GM23248 (cell line): ENCODE data around the gene MT1G. TPM values are rescaled to one million over a fixed set of nuclear protein-coding genes. Genes with fewer than 3 reads are reported as not detected.

Experiments used
- DNase-seq: peaks from one replicate; pipeline ENCODE4 v3.0.0-alpha.2; 2015
- H2AFZ ChIP-seq: fragments of 200-600 bp; sonication (generic); 2 replicates; pipeline ENCODE4 v1.6.1; 2016; ENCODE audit warnings: antibody characterized with exemption
- H3F3A ChIP-seq: fragments of 200-600 bp; sonication (generic); 2 replicates; pipeline ENCODE4 v1.6.1; 2016; ENCODE audit warnings: mild to moderate bottlenecking, antibody characterized with exemption, mixed run types; ENCODE audit not compliant: insufficient read depth
- H3K27ac ChIP-seq: fragments of 200-600 bp; sonication (generic); 2 replicates; pipeline ENCODE4 v1.5.1; 2016; ENCODE audit warnings: mild to moderate bottlenecking
- H3K27me3 ChIP-seq: fragments of 200-600 bp; sonication (generic); replicated peaks from 2 replicates; pipeline ENCODE4 v1.6.1; 2016; ENCODE audit warnings: mild to moderate bottlenecking; ENCODE audit not compliant: insufficient read depth
- H3K36me3 ChIP-seq: fragments of 200-600 bp; sonication (generic); 2 replicates; pipeline ENCODE4 v1.6.1; 2016; ENCODE audit warnings: low read depth, mild to moderate bottlenecking
- H3K4me1 ChIP-seq: fragments of 200-600 bp; sonication (generic); 2 replicates; pipeline ENCODE4 v1.6.1; 2016; ENCODE audit warnings: mild to moderate bottlenecking; ENCODE audit not compliant: insufficient read depth
- H3K4me2 ChIP-seq: fragments of 200-600 bp; sonication (generic); one replicate; pipeline ENCODE4 v1.6.1; 2016; ENCODE audit warnings: mild to moderate bottlenecking; ENCODE audit not compliant: unreplicated experiment
- H3K4me3 ChIP-seq: fragments of 200-600 bp; sonication (generic); 2 replicates; pipeline ENCODE4 v1.5.1; 2016; ENCODE audit warnings: mild to moderate bottlenecking
- H3K79me2 ChIP-seq: fragments of 200-600 bp; sonication (generic); 2 replicates; pipeline ENCODE4 v1.6.1; 2016; ENCODE audit warnings: mild to moderate bottlenecking; ENCODE audit not compliant: insufficient read depth
- H3K9ac ChIP-seq: fragments of 200-600 bp; sonication (generic); 2 replicates; pipeline ENCODE4 v1.6.1; 2016; ENCODE audit warnings: mild to moderate bottlenecking
- H3K9me2 ChIP-seq: fragments of 200-600 bp; sonication (generic); 2 replicates; pipeline ENCODE4 v1.6.1; 2016; ENCODE audit warnings: mixed run types, mild to moderate bottlenecking, moderate library complexity; ENCODE audit not compliant: insufficient read depth
- H3K9me3 ChIP-seq: fragments of 200-600 bp; sonication (generic); one replicate; pipeline ENCODE4 v1.6.1; 2017; ENCODE audit warnings: low read depth
- H4K20me1 ChIP-seq: fragments of 200-600 bp; sonication (generic); 2 replicates; pipeline ENCODE4 v1.6.0; 2016; ENCODE audit not compliant: insufficient read depth
- EZH2 ChIP-seq: fragments of 200-600 bp; sonication (generic); IDR thresholded peaks from 2 replicates; pipeline ENCODE4 v1.6.1; 2018; ENCODE audit warnings: antibody characterized with exemption, mild to moderate bottlenecking; ENCODE audit not compliant: insufficient read depth, poor library complexity, severe bottlenecking
- EZH2phosphoT487 ChIP-seq: fragments of 200-600 bp; sonication (generic); IDR thresholded peaks from 2 replicates; pipeline ENCODE4 v1.6.1; 2018; ENCODE audit warnings: antibody characterized with exemption, moderate library complexity, mild to moderate bottlenecking, low read depth; ENCODE audit not compliant: insufficient read depth
- whole genome bisulfite sequencing, 2 experiments: methylation state at CpG; one replicate each; pipeline ENCODE4 v1.1.6; 2015 to 2017; ENCODE audit warnings: low lambda C conversion rate in 2 of 2, low coverage in 1 of 2; ENCODE audit errors: missing lambda C conversion rate in 2 of 2; 5-methylcytosine and 5-hydroxymethylcytosine counted together
- in situ Hi-C: fragments of 300-500 bp; cut with MboI; formaldehyde crosslinking; loops from 2 replicates; pipeline ENCODE4 v1.15.0; 2020
- polyA plus RNA-seq: library from polyadenylated mRNA; unstranded; fragments of >200 nt; fragmentation: Nextera tagmentation; extraction: Ambion mirVana; gene quantifications from 2 replicates; pipeline ENCODE4 v1.2.1, GENCODE V29; 2016
- total RNA-seq: library from RNA; depleted of rRNA; stranded (reverse); fragments of >200 nt; shearing (Covaris generic); gene quantifications from 2 replicates; pipeline ENCODE4 v1.2.3, GENCODE V29; 2014

MT1G gene
- total and polyA plus RNA-seq, 2 experiments from 2014 or later = 4.4 TPM; not detected in 1

GRCh38 chr16:56637814-56638750, 29.8 kb downstream of the MT1G start, which contains the start of gene MT1A:
MT1A (plus strand) TSS chr16:56638666; CDS start chr16:56638739, 73 bp downstream.
- in situ Hi-C loops = no loop called here
- Histone ChIP-seq H3K4me1 (no peaks in the 10 kb centered on the region), H2AFZ (peak within 1 kb of the TSS; percentile 97), H3K9me3 (no peaks in the 10 kb centered on the region), H3K4me2 (peak within 1 kb of the TSS; percentile 95), H3K36me3 (no peaks in the 10 kb centered on the region), H3K4me3 (peak within 1 kb of the TSS; percentile 83), H3K27ac (no peak within 1 kb of the TSS), H3K9me2 (no peaks in the 10 kb centered on the region), H3K79me2 (no peaks in the 10 kb centered on the region), H4K20me1 (no peaks in the 10 kb centered on the region), H3F3A (no peaks in the 10 kb centered on the region), H3K27me3 (no peaks in the 10 kb centered on the region), H3K9ac (peak within 1 kb of the TSS; percentile 63)
- DNase-seq = peak; percentile 74
- WGBS, 2 experiments = 14 to 15% methylated on average over 57 to 63 of the region's 68 CpGs
- TF ChIP-seq EZH2phosphoT487 = no peak
- no peak for TF ChIP-seq EZH2

GRCh38 chr16:56636616-56637413, 31.1 kb downstream of the MT1G start:
- H3K9me3 ChIP-seq = no peaks in the 10 kb centered on the region
- no peak overlapping the region for H3K9ac ChIP-seq
- no peak overlapping the region for H3K4me2 ChIP-seq
- H3K27ac ChIP-seq = no peak overlapping the region
- no peaks in the 10 kb centered on the region for H3K36me3 ChIP-seq
- in situ Hi-C loops = no loop called here
- no peak for DNase-seq
- H3K27me3 ChIP-seq = no peaks in the 10 kb centered on the region
- no peaks in the 10 kb centered on the region for H4K20me1 ChIP-seq
- H3K4me3 ChIP-seq = no peak overlapping the region
- no peaks in the 10 kb centered on the region for H3K9me2 ChIP-seq
- H3F3A ChIP-seq = 0 out of 2 replicates have a peak, but pooled peaks cover under 1% of the 10 kb centered on the region
- H3K4me1 ChIP-seq = no peaks in the 10 kb centered on the region
- 95 to 96% methylated on average over 9 of the region's 9 CpGs for WGBS, 2 experiments
- TF ChIP-seq EZH2 = no peak
- TF ChIP-seq EZH2phosphoT487 = no peak
- no peaks in the 10 kb centered on the region for H3K79me2 ChIP-seq
- H2AFZ ChIP-seq = no peak overlapping the region

- Histone ChIP-seq H3K36me3 (no peaks in the 10 kb centered on the region), H3K27ac (no peak overlapping the region), H3F3A (0 out of 2 replicates have a peak, but pooled peaks cover 8% of the 10 kb centered on the region), H3K9me2 (no peaks in the 10 kb centered on the region), H3K9me3 (no peaks in the 10 kb centered on the region), H3K79me2 (no peaks in the 10 kb centered on the region), H2AFZ (no peak overlapping the region), H4K20me1 (no peaks in the 10 kb centered on the region), H3K27me3 (no peaks in the 10 kb centered on the region), H3K4me1 (no peaks in the 10 kb centered on the region), H3K9ac (no peak overlapping the region), H3K4me3 (no peak overlapping the region), H3K4me2 (no peak overlapping the region)
- in situ Hi-C loops = no loop called here
- 89 to 92% methylated on average over 14 to 34 of the region's 40 CpGs for WGBS, 2 experiments
- DNase-seq = no peak
- TF ChIP-seq EZH2 (no peak), EZH2phosphoT487 (no peak)
Observed at GRCh38 chr16:56635441-56635967, 32.4 kb downstream of the MT1G start.
